Gastrocnemius medialis (tissue), 4 donors: Measurements from ENCODE around the gene GPX1. TPM values are rescaled to one million over a fixed set of nuclear protein-coding genes. Genes with fewer than 3 reads are reported as not detected.
A peak's percentile ranks its signal among the peaks of the same experiment; 100 is the strongest.
"Not testable (repeated sequence)": the region's sequence is repeated elsewhere in the genome, so short reads cannot be mapped to it uniquely, and the experiment has no call there.

ENCODE experiments used
- ATAC-seq, 2 donors: fragments of 150-250 bp; one replicate each; pipeline ENCODE4 v1.9.1; 2016
- DNase-seq, 2 donors: peaks; one replicate each; pipeline ENCODE4 v3.0.0-alpha.2; 2019
- H3K27ac ChIP-seq, 4 donors: fragments of 200-600 bp; sonication (generic); 1 replicate in 1 of 4; 2 replicates in 3 of 4; pipeline ENCODE4 v1.5.1; 2016 to 2018; ENCODE audit warnings: mild to moderate bottlenecking in 2 of 4, moderate library complexity in 1 of 4
- H3K27me3 ChIP-seq, 3 donors: fragments of 200-600 bp; sonication (generic) in 2 of 3; 1 replicate in 1 of 3; 2 replicates in 2 of 3; pipeline versions ENCODE4 v1.5.1 to v1.6.0; 2016 to 2019; ENCODE audit warnings: mild to moderate bottlenecking in 1 of 3, moderate library complexity in 1 of 3
- H3K36me3 ChIP-seq, 2 donors: fragments of 200-600 bp; sonication (generic) in 1 of 2; one replicate each; pipeline ENCODE4 v1.5.1; 2017 to 2018
- H3K4me1 ChIP-seq, 2 donors: fragments of 200-600 bp; sonication (generic) in 1 of 2; one replicate each; pipeline ENCODE4 v1.5.1; 2016 to 2017; ENCODE audit warnings: mild to moderate bottlenecking in 2 of 2
- H3K4me3 ChIP-seq, 4 donors: fragments of 200-600 bp; sonication (generic) in 3 of 4; 1 replicate in 1 of 4; 2 replicates in 3 of 4; pipeline ENCODE4 v1.5.1; 2016 to 2019; ENCODE audit warnings: mild to moderate bottlenecking in 2 of 4
- H3K9me3 ChIP-seq, 3 donors: fragments of 200-600 bp; sonication (generic) in 2 of 3; 1 replicate in 1 of 3; 2 replicates in 2 of 3; pipeline ENCODE4 v1.5.1; 2016 to 2019
- CTCF ChIP-seq, 5 experiments: fragments of 450-650 bp in 3 of 5; fragments of 200-600 bp in 2 of 5; sonication (generic) in 2 of 5; IDR thresholded peaks in 4 of 5; conservative IDR thresholded peaks in 1 of 5; 1 replicate in 4 of 5; 2 replicates in 1 of 5; pipeline ENCODE4 v1.5.1; 2016 to 2019; ENCODE audit warnings: antibody characterized with exemption in 5 of 5, mild to moderate bottlenecking in 3 of 5, moderate library complexity in 3 of 5
- POLR2A ChIP-seq, 2 donors: fragments of 450-650 bp; IDR thresholded peaks; one replicate each; pipeline ENCODE4 v1.6.1; 2017; ENCODE audit warnings: antibody characterized with exemption in 2 of 2, mild to moderate bottlenecking in 2 of 2, moderate library complexity in 2 of 2
- in situ Hi-C, 4 donors: fragments of 200-750 bp; cut with MboI; loops; one replicate each; pipeline versions ENCODE4 v1.15.0 to v1.8.0; 2017; ENCODE audit warnings: low sequenced_read_pairs in 4 of 4
- intact Hi-C: fragments of 100-400 bp; cut with DNase I; formaldehyde crosslinking; loops from one replicate; pipeline ENCODE4 v1.15.1; 2023; ENCODE audit warnings: low total_unique reads
- total RNA-seq, 4 donors: library from RNA; depleted of rRNA; stranded (reverse); fragments of >200 nt; gene quantifications; one replicate each; pipeline versions ENCODE4 v1.1.0 to v1.2.3, GENCODE V29; 2016

GPX1 gene
- total RNA-seq, 4 donors from 2014 or later: 75.2 to 157 (median 123) TPM

GRCh38 chr3:49352890-49353421 is 5.2 kb downstream of the GPX1 start:
- TF ChIP-seq POLR2A (IDR thresholded peaks at IDR 0.05) (no peak), CTCF (IDR thresholded peaks at IDR 0.05 in 4 of 5, conservative IDR thresholded peaks at IDR 0.05 in 1 of 5) (no peak)
- ATAC-seq: no peak
- Histone ChIP-seq H3K4me1 (peaks cover 9 to 15% of the 10 kb centered on the region in 2 donors), H3K27me3 (no peaks in the 10 kb centered on the region), H3K27ac (peak overlapping the region in 3 of 4 donors; percentile 7 to 49 (median 43)), H3K9me3 (no peaks in the 10 kb centered on the region), H3K4me3 (no peak overlapping the region), H3K36me3 (peaks cover 0 to 7% of the 10 kb centered on the region in 2 donors)
- no peak for DNase-seq
- intact Hi-C loops (no loop called here), in situ Hi-C loops (no loop called here)

GRCh38 chr3:49352281-49352680 is 5.9 kb downstream of the GPX1 start:
- intact Hi-C loops (no loop called here), in situ Hi-C loops (no loop called here)
- TF ChIP-seq CTCF (IDR thresholded peaks at IDR 0.05 in 4 of 5, conservative IDR thresholded peaks at IDR 0.05 in 1 of 5) (no peak), POLR2A (IDR thresholded peaks at IDR 0.05) (no peak)
- Histone ChIP-seq H3K9me3 (no peaks in the 10 kb centered on the region), H3K36me3 (peaks cover 0 to 7% of the 10 kb centered on the region in 2 donors), H3K4me1 (peaks cover 9 to 15% of the 10 kb centered on the region in 2 donors), H3K4me3 (no peak overlapping the region), H3K27me3 (no peaks in the 10 kb centered on the region), H3K27ac (peak overlapping the region; percentile 7 to 49 (median 40))
- DNase-seq (no peak), ATAC-seq (no peak)

GRCh38 chr3:49351521-49352011 is 6.6 kb downstream of the GPX1 start:
- Histone ChIP-seq H3K27me3 (no peaks in the 10 kb centered on the region), H3K36me3 (peaks cover 0 to 6% of the 10 kb centered on the region in 2 donors), H3K4me3 (no peak overlapping the region), H3K4me1 (peaks cover 6 to 16% of the 10 kb centered on the region in 2 donors), H3K27ac (peak overlapping the region; percentile 37 to 55 (median 46)), H3K9me3 (no peaks in the 10 kb centered on the region)
- intact Hi-C loops: no loop called here
- DNase-seq: no peak
- ATAC-seq: peak; percentile 23 to 39
- TF ChIP-seq CTCF (IDR thresholded peaks at IDR 0.05 in 4 of 5, conservative IDR thresholded peaks at IDR 0.05 in 1 of 5) (no peak), POLR2A (IDR thresholded peaks at IDR 0.05) (no peak)
- in situ Hi-C loops: no loop called here

GRCh38 chr3:49349348-49350114 is 8.6 kb downstream of the GPX1 start:
- ATAC-seq: no peak
- no peak overlapping the region for H3K27ac ChIP-seq
- peaks cover 0 to 10% of the 10 kb centered on the region in 2 donors for H3K4me1 ChIP-seq
- no peaks in the 10 kb centered on the region for H3K27me3 ChIP-seq
- no peak overlapping the region for H3K4me3 ChIP-seq
- in situ Hi-C loops (loop anchor here in 2 of 4 donors (10.0 kb wide), 1 partner anchor 95 kb away; no protein-coding TSS in a partner anchor), intact Hi-C loops (no loop called here)
- no peak for DNase-seq
- no peaks in the 10 kb centered on the region for H3K36me3 ChIP-seq
- no peaks in the 10 kb centered on the region for H3K9me3 ChIP-seq
- no peak for TF ChIP-seq CTCF (IDR thresholded peaks at IDR 0.05 in 4 of 5, conservative IDR thresholded peaks at IDR 0.05 in 1 of 5)
- no peak for TF ChIP-seq POLR2A (IDR thresholded peaks at IDR 0.05)

- DNase-seq, H3K4me3 ChIP-seq, ATAC-seq, H3K36me3 ChIP-seq, H3K27me3 ChIP-seq, H3K9me3 ChIP-seq, H3K27ac ChIP-seq, intact Hi-C loops: not testable (repeated sequence)
- peaks cover 0 to 10% of the 10 kb centered on the region in 2 donors for H3K4me1 ChIP-seq
- in situ Hi-C loops: loop anchor here in 2 of 4 donors (10.0 kb wide), 1 partner anchor 96 kb away; no protein-coding TSS in a partner anchor
These were observed 9.8 kb downstream of the GPX1 start for GRCh38 chr3:49348361-49348760.
